Kasumi-1 (cell line): Measurements from ENCODE around the gene JMJD1C.

Experiments
- DNase-seq, 2 experiments: peaks; one replicate each; lab custom pipeline; 2025; lab: John Stamatoyannopoulos, UW

The JMJD1C gene

DNA sequence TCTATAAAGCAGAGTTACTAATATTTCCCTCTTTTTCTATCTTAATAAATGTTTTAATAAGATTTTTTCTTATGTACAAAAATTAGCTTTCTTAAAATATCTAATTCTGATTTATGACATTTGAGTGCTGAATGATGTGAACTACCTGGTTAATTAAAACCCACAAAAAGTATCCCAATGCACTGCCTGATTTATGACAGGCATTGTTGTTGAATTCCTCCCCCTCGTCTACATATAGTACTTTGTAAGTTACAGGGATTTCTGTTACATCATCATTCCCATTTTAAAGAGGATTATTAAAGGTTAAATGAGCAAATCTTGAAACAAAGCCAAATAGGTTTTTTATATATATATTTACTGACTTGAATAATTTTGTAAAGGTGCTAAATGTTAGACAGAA lies 241.5 kb downstream of the JMJD1C start:
- no peak for DNase-seq

DNA sequence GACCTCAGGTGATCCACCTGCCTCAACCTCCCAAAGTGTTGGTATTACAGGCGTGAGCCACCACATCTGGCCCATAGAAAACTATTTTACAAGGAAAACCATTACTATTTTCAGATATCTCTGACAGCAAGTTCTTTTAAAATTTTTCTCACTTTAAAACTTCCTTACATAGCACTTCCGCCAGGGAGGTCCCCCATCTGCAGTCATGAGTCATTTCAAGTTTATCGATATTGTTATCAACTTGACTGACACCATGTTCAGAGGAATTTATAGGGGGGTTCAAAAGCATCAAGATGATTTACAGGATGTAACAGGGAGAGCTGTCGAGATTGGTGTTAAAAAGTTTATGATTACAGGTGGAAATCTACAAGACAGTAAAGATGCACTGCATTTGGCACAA lies 243.8 kb downstream of the JMJD1C start:
- DNase-seq: no peak

DNA sequence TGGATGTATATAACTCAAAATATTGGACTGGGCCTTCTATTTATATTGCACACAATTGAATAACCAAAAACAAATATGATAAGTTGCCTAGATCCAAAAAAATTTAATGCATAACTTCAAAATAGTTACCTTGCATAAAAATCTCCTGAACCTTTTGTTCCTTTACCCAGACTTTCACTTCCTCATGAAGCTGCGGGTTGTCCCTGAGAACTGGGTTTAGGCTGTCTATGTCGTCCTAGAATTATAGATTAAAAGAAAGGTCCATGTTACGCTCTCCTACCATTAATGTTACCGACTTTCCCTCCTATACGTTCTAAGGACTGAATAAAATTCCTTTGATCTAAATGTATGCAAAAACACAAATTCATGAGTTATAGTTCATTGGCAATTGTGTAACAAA lies 246.0 kb downstream of the JMJD1C start:
- DNase-seq: peak in 1 of 2 experiments; percentile 14

DNA sequence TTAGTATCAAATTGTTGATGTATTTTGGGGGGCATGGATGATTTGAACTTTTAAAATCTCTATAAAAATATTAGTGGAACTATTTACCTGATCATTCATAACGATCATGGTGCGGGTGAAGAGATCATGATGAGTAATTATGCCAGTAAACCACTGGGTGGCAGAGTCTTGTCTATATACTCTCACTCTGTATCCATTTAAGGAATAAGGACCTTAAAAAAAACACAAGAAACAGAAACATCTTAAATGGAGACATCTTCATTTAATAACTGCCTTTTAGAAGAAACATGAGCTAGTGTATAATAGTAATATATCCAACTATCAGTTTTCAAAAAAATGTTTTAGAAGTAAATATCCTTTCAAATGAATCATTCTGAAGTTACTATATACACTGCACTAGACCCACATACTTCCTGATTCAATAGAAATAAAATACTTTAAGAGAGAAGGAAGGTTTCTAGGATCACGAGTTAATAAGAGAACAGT lies 248.6 kb downstream of the JMJD1C start:
- DNase-seq: peak; percentile 90 to 96

DNA sequence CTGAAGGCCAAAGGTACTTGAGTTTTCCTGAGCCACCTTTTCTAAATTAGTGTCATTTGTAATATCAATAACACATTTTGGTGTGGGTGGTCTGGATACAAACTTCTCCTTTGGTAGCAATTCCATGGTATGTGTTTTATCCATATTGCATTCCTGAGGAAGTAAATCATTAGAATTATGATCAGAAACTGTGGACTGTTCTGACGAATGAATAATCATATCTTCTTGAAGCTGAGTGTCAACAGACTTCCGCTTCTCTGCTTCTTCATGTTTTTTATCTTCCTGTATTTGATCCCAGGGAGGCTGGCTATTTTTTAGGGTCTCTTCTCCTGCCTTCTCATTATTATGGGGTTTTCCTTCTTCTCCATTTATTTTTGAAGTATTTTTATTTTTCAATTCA lies 251.2 kb downstream of the JMJD1C start:
- DNase-seq: peak; percentile 30 to 41

DNA sequence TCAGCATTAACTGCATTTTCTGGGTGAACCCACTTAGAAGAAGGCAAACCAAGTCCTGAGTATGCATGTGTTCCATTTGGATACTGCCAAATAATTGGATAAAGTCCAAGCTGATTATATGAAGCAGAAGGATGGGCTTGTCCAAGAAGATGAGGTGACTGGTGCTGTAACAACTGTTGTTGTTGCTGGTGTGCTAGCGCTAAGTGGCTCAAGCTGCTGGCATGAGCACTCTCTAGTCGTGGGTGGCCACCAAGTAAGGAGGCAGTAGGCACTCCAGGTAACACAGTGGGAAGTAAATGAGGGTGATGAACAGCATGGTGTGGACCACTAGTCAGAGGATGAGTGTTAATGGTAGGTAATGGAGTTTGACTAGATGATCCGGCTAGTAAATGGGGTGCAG lies 252.3 kb downstream of the JMJD1C start:
- no peak for DNase-seq

DNA sequence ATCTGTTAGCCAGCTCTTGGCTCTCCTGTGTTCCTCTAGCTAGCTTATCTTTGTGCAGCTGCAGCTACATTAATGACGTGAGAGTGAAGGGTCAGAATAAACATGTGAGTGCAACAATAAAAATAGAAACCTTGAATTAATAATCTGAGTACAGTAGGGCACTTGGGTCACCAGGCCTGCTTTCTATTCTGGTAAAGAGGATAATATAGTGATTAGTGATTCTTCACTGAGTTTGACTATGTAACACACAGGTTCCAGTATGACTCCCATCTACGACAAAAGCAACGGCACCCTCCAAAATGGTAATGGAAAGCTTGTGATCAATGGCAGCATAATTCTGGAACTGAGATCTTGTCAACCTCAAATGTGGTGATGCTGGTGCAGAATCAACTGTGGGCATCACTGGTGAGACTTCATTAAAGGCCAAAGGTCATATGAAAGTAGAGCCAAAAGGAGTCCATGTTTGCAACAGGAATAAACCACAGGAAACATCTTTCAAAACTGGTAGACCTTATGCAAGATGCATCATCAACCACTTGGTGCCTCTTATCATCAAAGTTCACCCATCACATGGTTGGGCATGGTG lies 255.1 kb downstream of the JMJD1C start:
- no peak for DNase-seq

DNA sequence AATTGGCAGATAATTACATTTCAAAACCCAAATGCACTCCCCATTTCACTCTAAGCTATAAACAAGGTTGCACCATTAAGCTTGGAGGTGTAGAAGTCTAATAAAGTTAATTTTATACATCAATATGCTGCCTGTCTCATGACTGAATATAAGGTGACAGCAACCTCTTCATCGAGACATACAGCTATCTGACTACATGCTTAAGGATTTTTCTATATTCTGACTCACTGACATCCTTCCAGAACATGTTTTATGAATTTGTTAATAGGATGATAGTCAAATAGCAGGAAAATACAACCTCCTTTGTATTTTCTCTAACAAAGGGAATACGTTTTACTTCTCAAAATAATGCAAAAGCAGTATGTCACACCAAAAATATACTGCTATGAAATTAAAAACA lies 256.1 kb downstream of the JMJD1C start:
- no peak for DNase-seq

DNA sequence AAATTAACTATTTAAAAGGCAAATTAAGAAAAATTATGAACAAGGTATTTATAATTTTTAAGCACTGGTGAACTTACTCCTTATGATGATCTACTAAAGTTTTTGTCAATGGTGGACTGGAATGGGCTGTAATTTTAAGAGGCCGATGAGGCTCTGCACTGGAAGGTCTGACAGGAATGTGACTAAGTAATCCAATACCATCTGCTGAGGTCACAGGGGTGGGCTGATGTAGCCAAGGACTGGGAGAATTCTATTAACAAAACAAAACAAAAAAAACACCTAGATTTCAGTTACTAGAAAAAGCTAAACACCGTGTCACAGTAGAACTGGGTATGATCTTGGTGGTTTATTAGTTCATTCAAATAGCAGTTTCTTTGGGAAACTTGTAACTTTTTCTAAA lies 256.8 kb downstream of the JMJD1C start:
- DNase-seq: no peak

DNA sequence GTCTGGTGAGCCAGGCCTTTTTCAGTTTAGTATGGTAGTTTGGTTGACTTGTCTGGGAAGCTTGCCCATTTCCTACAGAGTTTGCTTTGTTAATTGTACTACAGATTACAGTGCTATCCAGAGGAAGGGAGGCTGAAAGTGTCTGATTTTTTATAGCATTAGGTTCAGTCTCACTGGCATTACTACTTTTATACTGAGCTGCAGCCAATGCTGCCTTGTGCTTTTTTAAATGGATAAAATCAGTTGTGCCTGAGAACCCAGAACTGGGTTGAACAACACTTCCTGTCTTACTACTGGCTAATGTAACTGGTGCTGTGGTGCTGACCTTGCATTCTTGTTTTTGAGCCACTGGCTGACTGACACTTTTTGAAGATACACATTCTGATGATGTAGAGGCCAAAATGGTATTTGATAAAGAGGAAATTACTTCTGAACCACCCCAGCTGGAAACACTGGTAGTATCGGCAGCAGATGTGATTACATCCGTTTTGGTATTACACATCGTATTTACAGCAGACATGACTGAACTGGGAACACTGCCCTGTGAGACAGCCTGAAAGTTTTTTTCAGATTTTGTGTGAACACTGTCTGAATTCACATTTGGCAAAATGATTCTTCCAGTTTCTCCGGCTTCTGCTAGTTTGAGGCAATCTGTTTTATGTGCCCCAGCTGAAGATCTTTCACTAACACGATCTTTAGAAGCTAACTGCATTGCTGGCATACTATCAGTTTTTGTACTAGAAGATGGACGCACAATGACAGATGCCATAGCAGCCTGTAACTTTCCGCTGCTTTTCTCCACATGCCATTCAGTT lies 258.6 kb downstream of the JMJD1C start:
- DNase-seq: peak; percentile 13 to 28

DNA sequence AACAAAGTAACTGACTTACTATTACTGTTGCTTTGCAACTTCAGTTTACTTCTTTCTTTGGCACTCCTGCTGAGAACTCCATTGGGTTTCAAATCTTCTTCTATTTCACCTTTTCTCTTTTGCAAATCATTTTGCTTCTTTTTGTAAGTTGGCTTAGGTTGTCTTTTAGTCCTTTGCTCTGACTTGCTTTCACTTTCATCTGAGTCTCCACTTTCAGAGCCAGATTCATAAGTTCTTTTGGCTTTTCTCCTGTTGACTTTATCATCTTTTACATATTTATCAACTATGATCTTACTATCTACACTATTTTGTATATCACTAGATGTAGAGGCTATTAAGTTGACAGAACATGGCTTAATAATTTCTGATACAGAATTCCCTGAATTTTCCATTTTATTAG lies 259.2 kb downstream of the JMJD1C start:
- DNase-seq: no peak

DNA sequence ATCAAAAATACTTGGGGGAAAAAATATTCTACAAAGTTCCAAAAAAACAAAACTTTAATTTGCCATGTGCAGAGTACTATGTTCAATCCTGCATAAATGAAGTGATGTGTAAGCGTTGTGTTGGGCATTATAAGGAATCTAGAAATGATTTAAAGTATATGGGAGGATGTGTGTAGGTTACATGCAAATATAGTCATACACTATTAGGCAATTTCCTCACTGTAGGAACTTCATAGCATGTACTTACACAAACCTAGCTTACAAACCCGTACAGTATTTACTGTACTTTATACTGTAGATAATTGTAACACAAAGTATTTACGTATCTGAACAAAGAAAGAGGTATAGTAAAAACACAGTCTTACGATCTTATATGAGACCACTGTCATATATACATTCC lies 260.4 kb downstream of the JMJD1C start:
- DNase-seq: no peak

DNA sequence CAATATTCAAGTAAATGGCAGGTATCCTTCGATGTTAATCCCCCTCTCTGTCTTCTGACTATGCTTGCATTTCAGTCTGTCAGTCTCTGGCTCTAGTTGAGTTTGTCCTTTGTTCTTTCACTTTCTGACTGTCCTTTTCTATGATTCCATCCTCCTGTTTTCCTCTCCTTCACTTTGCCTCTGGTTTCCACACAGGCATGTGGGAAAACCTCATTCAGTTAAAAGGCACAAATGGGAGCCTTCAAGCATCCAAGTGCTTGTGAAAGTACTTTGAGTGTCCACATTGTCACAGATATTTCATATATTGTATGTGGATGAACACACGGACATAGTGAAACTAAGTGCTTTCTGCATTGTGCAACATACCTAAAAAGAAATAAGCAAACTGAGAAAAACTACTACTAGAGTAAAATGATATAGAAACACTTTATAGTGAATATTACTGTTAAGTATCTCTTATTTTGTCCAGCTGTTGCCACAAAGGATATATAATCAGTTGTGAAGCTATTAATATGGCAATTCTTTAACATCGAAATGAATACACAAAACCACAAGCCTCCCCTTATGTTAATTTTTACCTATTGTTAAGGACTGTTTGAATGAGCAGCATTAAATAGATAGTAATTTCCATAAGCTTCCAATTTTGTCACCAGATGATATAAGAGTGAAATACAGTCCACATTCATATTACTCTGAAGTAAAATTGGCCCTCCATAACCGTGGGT lies 260.9 kb downstream of the JMJD1C start:
- no peak for DNase-seq

DNA sequence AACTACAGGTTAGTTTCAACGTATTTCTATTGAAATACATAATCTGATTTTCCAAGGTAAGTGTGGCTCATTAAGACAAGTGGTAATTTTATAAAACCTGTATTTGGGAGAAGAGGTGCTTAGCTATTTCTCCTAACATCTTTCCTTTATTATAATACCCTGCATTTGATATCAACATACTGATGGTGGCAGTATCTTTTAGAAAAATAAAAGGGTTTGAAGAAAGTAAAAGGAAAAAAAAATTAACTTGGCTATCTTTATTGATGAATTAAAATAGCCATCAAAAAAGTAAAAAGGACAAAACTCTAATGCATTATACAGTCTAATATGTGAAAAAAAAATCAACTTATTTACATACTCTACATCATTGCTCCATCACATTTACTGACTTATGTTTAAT lies 264.7 kb downstream of the JMJD1C start:
- DNase-seq: no peak

DNA sequence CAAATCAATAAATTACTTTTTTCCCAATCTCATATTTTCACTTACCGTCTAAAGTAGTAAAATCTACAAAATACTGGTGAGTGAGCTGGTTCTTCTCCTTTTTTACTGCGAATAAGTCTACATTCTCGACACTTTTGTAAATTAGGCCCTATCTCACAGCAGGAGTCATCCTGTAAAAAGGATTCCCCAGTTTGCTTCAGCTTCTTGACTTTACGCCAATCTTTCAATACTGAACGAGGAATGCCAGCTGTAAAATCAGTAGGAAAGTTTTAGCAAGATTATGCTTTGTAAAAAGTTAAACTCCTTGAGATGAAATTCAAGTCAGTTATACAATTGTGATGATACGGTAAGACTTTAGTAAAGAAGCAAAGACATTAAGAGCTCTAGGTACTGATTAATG lies 265.3 kb downstream of the JMJD1C start:
- no peak for DNase-seq

DNA sequence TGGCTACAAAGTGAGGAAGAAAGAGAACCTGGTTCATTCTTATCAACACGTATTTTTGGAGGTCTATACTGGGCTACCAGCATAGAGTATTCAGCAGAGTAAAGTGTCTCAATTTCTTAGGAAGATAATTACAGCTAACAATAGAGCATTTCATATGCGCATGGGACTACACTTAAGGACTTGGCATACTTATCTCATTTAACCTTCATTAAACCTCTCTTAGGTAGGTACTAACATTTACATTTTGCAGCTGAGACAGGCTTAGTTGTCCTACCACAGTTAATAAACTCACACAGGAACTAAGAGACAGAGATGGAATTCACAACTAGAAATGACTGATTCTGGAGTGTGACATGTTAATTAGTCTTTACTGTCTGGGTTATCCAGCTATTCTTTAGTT lies 266.1 kb downstream of the JMJD1C start:
- DNase-seq: no peak

DNA sequence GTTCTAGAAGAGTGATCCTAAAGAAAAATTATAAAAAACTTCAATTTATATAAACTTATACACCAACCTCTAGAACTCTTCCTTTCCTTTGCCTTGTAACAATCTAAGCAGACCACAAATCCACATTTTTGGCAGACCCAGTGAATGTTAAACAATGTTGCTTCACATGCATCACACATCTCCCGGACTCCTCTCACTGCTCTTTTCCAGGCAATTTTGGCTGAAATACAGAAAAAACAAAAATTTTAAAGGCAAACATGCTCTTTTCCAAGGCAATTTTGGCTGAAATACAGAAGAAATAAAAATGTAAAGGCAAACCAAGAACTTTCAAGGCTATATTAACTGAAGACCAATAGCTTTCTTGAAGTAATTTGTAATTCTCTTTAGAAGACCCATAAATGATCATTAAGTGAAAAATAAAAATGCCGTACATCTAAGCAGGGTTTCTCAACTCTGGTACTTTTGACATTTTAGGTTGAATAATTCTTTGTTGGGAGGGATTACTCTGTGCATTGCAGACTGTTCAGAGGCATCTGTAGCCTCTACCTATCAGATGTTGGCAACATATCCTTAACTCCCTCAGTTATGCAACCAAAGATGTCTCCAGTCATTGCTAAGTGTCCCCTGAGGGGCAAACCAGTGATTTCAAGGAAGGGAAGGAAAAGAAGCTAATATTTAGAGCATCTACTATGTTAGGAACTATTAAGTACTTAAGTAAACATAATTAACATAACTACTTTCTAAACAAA lies 268.3 kb downstream of the JMJD1C start:
- DNase-seq: no peak

DNA sequence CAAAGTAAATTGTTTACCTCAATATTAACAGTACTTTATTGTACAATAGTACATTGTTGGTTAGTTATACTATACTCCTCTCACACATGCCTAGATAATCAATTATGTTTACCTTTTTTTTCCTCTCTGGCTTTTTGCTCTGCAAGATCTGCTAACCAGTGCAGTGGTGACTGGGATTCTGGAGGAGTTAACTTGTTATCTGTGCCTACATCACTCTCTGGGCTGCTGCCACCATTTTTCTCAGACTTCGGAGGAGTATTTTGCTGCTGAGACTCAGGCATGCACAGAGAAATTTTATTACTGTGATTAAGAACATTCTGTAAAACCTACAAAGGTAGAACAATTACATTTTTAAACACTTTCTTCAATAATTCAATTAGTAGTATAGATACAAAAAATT lies 273.0 kb downstream of the JMJD1C start:
- no peak for DNase-seq

DNA sequence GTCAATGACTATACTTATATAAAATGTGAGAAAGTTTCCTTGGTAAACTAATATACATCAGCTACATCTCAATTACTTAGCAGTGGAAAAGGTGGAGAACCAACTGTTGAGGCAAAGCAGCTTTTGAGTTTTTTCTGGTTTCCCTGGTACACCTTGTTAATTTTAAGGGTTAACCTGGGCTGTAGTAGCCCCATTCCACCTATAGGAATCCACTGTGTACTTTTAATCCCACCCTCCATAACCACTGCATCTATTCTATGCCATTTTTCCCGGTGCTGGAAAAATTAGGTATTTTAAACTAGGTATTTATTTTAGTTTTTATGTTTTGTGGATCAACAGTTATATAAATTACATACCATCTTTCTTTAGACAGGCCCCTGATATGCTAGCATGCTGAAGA lies 290.2 kb downstream of the JMJD1C start:
- DNase-seq: no peak

DNA sequence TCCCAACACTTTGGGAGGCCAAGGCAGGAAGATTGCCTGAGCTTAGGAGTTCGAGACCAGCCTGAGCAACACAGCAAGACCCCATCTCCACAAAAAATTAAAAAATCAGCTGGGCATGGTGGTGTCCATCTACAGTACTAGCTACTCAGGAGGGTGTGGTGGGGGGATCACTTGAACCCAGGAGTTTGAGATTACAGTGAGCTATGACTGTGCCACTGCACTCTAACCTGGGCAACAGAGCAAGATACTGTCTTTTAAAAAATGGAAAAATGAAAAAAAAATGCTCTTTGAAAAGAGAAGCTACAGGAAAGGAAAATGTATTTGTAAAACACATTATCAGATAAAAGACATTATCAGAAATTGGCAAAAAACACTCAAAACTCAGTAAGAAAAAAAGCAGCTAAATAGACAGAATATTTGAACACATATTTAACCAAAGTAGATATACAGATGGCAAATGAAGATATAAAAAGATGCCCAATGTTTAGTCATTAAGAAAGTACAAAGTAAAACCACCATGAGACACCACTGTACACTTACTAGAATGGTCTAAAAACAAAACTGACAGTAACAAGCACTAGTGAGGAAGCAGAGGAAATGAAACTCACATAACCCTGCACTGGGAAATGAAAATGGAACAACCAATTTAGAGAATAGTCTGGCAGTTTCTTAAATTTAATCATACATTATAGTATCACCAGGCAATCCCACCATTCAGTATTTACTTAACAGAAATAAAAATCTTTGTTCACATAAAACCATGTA lies 292.1 kb downstream of the JMJD1C start:
- peak in 1 of 2 experiments; percentile 13 for DNase-seq

DNA sequence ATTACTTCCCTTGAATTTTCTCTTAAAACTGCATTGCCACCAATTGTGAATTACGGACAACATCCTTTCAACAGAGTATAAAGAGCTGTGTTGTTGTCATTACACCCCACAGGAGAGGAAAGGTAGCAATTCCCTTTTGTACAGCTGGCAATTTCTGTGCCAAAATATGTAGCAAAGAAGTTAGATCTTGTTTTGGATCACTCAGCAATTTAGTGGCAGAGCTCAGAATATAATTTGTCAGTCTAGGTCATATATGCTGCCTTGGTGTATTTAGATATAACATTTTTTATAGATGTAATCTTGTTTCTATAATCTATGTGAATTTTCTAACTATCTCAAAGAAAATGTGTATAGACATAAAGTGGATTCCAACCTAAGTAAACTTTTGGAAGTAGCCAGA lies 293.9 kb downstream of the JMJD1C start:
- no peak for DNase-seq
